ENCODE results near the gene FYN. TPM values are rescaled to one million over a fixed set of nuclear protein-coding genes. Genes with fewer than 3 reads are reported as not detected.

FYN gene
- polyA plus RNA-seq, 2 of the 4 experiments (the other 2 are of a cell fraction), result 3.5 to 3.7 TPM

GRCh38 chr6:111848262-111848812 is 24.9 kb downstream of the FYN start:
- no peak overlapping the region for H3K27ac ChIP-seq
- H3K4me2 ChIP-seq, result no peak overlapping the region
- DNase-seq (ENCODE audit: low read depth in 1 of 2, low spot score in 1 of 2) (no peak), FAIRE-seq (no peak), ATAC-seq (no peak)
- H3K4me1 ChIP-seq, result no peaks in the 10 kb centered on the region
- 75% methylated on average over 7 of the region's 7 CpGs for WGBS (ENCODE audit: missing lambda C conversion rate)
- POLR2A ChIA-PET, result no interaction called here
- no peak overlapping the region for H3K4me3 ChIP-seq
- TF ChIP-seq USF2 (IDR thresholded peaks at IDR 0.05) (no peak), BCL3 (IDR thresholded peaks at IDR 0.05) (no peak), RAD21 (conservative IDR thresholded peaks at IDR 0.05 in 1 of 2, IDR thresholded peaks at IDR 0.05 in 1 of 2) (no peak)
- CTCF ChIA-PET, result no interaction called here
- no peaks in the 10 kb centered on the region for H3K9me3 ChIP-seq

GRCh38 chr6:111846492-111847409 is 26.5 kb downstream of the FYN start:
- no peak for DNase-seq (ENCODE audit: low read depth in 1 of 2, low spot score in 1 of 2)

GRCh38 chr6:111846066-111846465 is 27.2 kb downstream of the FYN start:
- ATAC-seq (no peak), FAIRE-seq (no peak), DNase-seq (ENCODE audit: low read depth in 1 of 2, low spot score in 1 of 2) (no peak)
- TF ChIP-seq CHD4 (IDR thresholded peaks at IDR 0.05; ENCODE audit: borderline replicate concordance), result no peak
- no peak for TF ChIP-seq GATA3 (IDR thresholded peaks at IDR 0.05; ENCODE audit: borderline replicate concordance)
- no peak for TF ChIP-seq CHD2 (IDR thresholded peaks at IDR 0.05; ENCODE audit: low read length, partially characterized antibody)
- no peak for TF ChIP-seq CTCF (IDR thresholded peaks at IDR 0.05)
- TF ChIP-seq ZFP36 (IDR thresholded peaks at IDR 0.05; ENCODE audit: borderline replicate concordance, partially characterized antibody), result no peak
- TF ChIP-seq FOSB (CRISPR knock-in tag; IDR thresholded peaks at IDR 0.05), result no peak
- TF ChIP-seq HOXA7 (CRISPR knock-in tag; IDR thresholded peaks at IDR 0.05), result no peak
- TF ChIP-seq FOSL2 (IDR thresholded peaks at IDR 0.05), result no peak
- TF ChIP-seq FOSL2 (CRISPR knock-in tag; IDR thresholded peaks at IDR 0.05), result no peak
- TF ChIP-seq MYC (IDR thresholded peaks at IDR 0.05; ENCODE audit: borderline replicate concordance, low read length), result no peak
- TF ChIP-seq KDM5A (IDR thresholded peaks at IDR 0.05), result no peak
- TF ChIP-seq JUNB (IDR thresholded peaks at IDR 0.05), result no peak
- no peak for TF ChIP-seq BHLHE40 (IDR thresholded peaks at IDR 0.05; ENCODE audit: low read depth, low read length)
- H3K4me2 ChIP-seq, result no peak overlapping the region
- H3K4me1 ChIP-seq, result no peaks in the 10 kb centered on the region
- WGBS (ENCODE audit: missing lambda C conversion rate), result 53% methylated on average over 4 of the region's 4 CpGs
- H3K4me3 ChIP-seq, result no peak overlapping the region
- POLR2A ChIA-PET, result no interaction called here
- no peaks in the 10 kb centered on the region for H3K9me3 ChIP-seq
- no peak overlapping the region for H3K27ac ChIP-seq
- CTCF ChIA-PET, result no interaction called here

More at GRCh38 chr6:111846492-111847409, 26.5 kb downstream of the FYN start:
- 44% methylated on average over 5 of the region's 5 CpGs for WGBS (ENCODE audit: missing lambda C conversion rate)
- ATAC-seq (no peak), FAIRE-seq (no peak)
- Histone ChIP-seq H3K4me1 (no peaks in the 10 kb centered on the region), H3K4me3 (no peak overlapping the region), H3K9me3 (no peaks in the 10 kb centered on the region), H3K27ac (no peak overlapping the region), H3K4me2 (no peak overlapping the region)
- ChIA-PET CTCF (interaction anchor here (0.8 kb wide), 1 partner anchor 196 kb away, joined by 4 read pairs; no protein-coding TSS in a partner anchor), POLR2A (no interaction called here)
- TF ChIP-seq RAD21 (conservative IDR thresholded peaks at IDR 0.05 in 1 of 2, IDR thresholded peaks at IDR 0.05 in 1 of 2) (no peak), SREBF2 (IDR thresholded peaks at IDR 0.05) (no peak), ELK1 (IDR thresholded peaks at IDR 0.05; ENCODE audit: low read depth, low read length) (no peak), ESRRA (IDR thresholded peaks at IDR 0.05; ENCODE audit: borderline replicate concordance, low read length) (no peak), POLR2A (IDR thresholded peaks at IDR 0.05; ENCODE audit: low read length) (no peak), ZC3H11A (IDR thresholded peaks at IDR 0.05) (no peak), KDM1A (IDR thresholded peaks at IDR 0.05; ENCODE audit: low read depth) (no peak), HMGXB4 (CRISPR knock-in tag; IDR thresholded peaks at IDR 0.05; ENCODE audit: borderline replicate concordance) (no peak), MYC (IDR thresholded peaks at IDR 0.05; ENCODE audit: borderline replicate concordance, low read length) (no peak), FOSL2 (IDR thresholded peaks at IDR 0.05) (no peak), FOSL2 (CRISPR knock-in tag; IDR thresholded peaks at IDR 0.05) (no peak), SMC3 (IDR thresholded peaks at IDR 0.05) (no peak)
